Activated T-helper 1 cell treated with anti-CD3 and anti-CD28 coated beads, Interleukin-12 subunit alpha, Interleukin-12 subunit beta, Interleukin-2, Interleukin-4 antibody, amounts not matched to agents 30 ng/mL and 10 ng/mL and 1 ng/mL, durations not matched to agents 14 hours and 24 hours and 36 hours (primary cell): ENCODE results near the gene OR2C3. TPM values are rescaled to one million over a fixed set of nuclear protein-coding genes. Genes with fewer than 3 reads are reported as not detected.
"Not testable (repeated sequence)": the region's sequence is repeated elsewhere in the genome, so short reads cannot be mapped to it uniquely, and the experiment has no call there.

Source experiments
- DNase-seq: peaks from one replicate; pipeline ENCODE4 v3.0.0; 2021; ENCODE audit warnings: low spot score
- H3K27ac Mint-ChIP-seq: one replicate; pipeline ENCODE4 v1.8.0; 2021; ENCODE audit warnings: mild to moderate bottlenecking, mixed read lengths
- H3K27me3 Mint-ChIP-seq: one replicate; pipeline ENCODE4 v1.8.0; 2022; ENCODE audit warnings: mild to moderate bottlenecking, moderate library complexity, mixed read lengths; ENCODE audit not compliant: insufficient read depth
- H3K36me3 Mint-ChIP-seq: one replicate; pipeline ENCODE4 v1.8.0; 2021; ENCODE audit warnings: low read depth, mixed read lengths
- H3K4me1 Mint-ChIP-seq: one replicate; pipeline ENCODE4 v1.8.0; 2021; ENCODE audit warnings: low read depth, mixed read lengths
- H3K4me3 Mint-ChIP-seq: one replicate; pipeline ENCODE4 v1.8.0; 2021; ENCODE audit warnings: mild to moderate bottlenecking, moderate library complexity, mixed read lengths
- H3K9me3 Mint-ChIP-seq: one replicate; pipeline ENCODE4 v1.8.0; 2021; ENCODE audit warnings: mixed read lengths
- intact Hi-C: fragments of 100-400 bp; cut with micrococcal nuclease; formaldehyde crosslinking; loops from one replicate; pipeline ENCODE4 v1.15.1; 2024
- total RNA-seq: library from RNA; stranded (reverse); gene quantifications from 2 replicates; pipeline ENCODE4 v1.2.3, GENCODE V29; 2022

OR2C3 gene
- total RNA-seq, 1 donor from 2014 or later, result not detected

DNA sequence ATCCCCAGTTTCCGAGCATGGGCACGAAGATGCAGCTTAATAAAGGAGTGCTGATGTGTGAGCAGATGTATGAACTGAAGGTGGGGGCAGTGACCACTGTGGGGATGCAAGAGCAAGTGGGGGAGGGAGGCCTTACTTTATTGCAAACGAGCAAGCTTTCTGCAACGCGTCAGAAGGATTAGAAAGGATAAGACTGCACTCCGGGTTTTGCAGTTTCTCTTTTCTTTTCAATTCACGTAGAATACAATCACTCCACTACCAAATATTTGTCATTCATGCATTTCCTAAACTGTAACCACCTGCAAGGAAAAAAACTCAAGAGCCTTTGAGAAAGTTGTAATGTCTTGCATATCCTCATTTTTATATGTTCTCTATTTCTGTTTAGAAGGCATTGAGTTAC lies 4.3 kb upstream of the OR2C3 start:
- Mint-ChIP-seq H3K4me3 (no peak overlapping the region), H3K4me1 (peaks cover 4% of the 10 kb centered on the region), H3K9me3 (no peaks in the 10 kb centered on the region), H3K27me3 (peaks cover 2% of the 10 kb centered on the region), H3K27ac (no peak overlapping the region), H3K36me3 (no peaks in the 10 kb centered on the region)
- intact Hi-C loops, result no loop called here
- DNase-seq, result no peak

GRCh38 chr1:247539215-247539614 lies 3.0 kb upstream of the OR2C3 start:
- Mint-ChIP-seq H3K27ac (no peak overlapping the region), H3K36me3 (no peaks in the 10 kb centered on the region), H3K9me3 (no peaks in the 10 kb centered on the region), H3K4me1 (peaks cover 4% of the 10 kb centered on the region), H3K4me3 (no peak overlapping the region), H3K27me3 (peaks cover 2% of the 10 kb centered on the region)
- intact Hi-C loops, result no loop called here
- no peak for DNase-seq

GRCh38 chr1:247538561-247538960 lies 2.3 kb upstream of the OR2C3 start:
- intact Hi-C loops, result no loop called here
- Mint-ChIP-seq H3K27ac (no peak overlapping the region), H3K4me3 (no peak overlapping the region), H3K27me3 (peaks cover 2% of the 10 kb centered on the region), H3K9me3 (no peaks in the 10 kb centered on the region), H3K36me3 (no peaks in the 10 kb centered on the region), H3K4me1 (peaks cover 4% of the 10 kb centered on the region)
- DNase-seq, result no peak

GRCh38 chr1:247535402-247535801 lies 838 bp downstream of the OR2C3 start:
- no peaks in the 10 kb centered on the region for H3K27me3 Mint-ChIP-seq
- no peak overlapping the region for H3K4me3 Mint-ChIP-seq
- H3K9me3 Mint-ChIP-seq, result no peaks in the 10 kb centered on the region
- H3K4me1 Mint-ChIP-seq, result peaks cover 2% of the 10 kb centered on the region
- peaks cover 2% of the 10 kb centered on the region for H3K36me3 Mint-ChIP-seq
- H3K27ac Mint-ChIP-seq, result no peak overlapping the region
- intact Hi-C loops, result no loop called here
- no peak for DNase-seq

- Mint-ChIP-seq H3K27me3 (no peaks in the 10 kb centered on the region), H3K27ac (no peak overlapping the region), H3K4me1 (no peaks in the 10 kb centered on the region), H3K9me3 (no peaks in the 10 kb centered on the region), H3K36me3 (peaks cover 2% of the 10 kb centered on the region), H3K4me3 (no peak overlapping the region)
- no peak for DNase-seq
- intact Hi-C loops, result no loop called here
These were observed 4.3 kb downstream of the OR2C3 start for GRCh38 chr1:247531937-247532336.

- H3K9me3 Mint-ChIP-seq, result no peaks in the 10 kb centered on the region
- no peak overlapping the region for H3K4me3 Mint-ChIP-seq
- intact Hi-C loops, result no loop called here
- H3K27ac Mint-ChIP-seq, result no peak overlapping the region
- H3K36me3 Mint-ChIP-seq, result peaks cover 2% of the 10 kb centered on the region
- no peak for DNase-seq
- H3K27me3 Mint-ChIP-seq, result no peaks in the 10 kb centered on the region
- H3K4me1 Mint-ChIP-seq, result no peaks in the 10 kb centered on the region
These were observed 5.5 kb downstream of the OR2C3 start for GRCh38 chr1:247530785-247531184.

- no peak for DNase-seq
- Mint-ChIP-seq H3K27me3 (no peaks in the 10 kb centered on the region), H3K9me3 (no peaks in the 10 kb centered on the region), H3K27ac (no peak overlapping the region), H3K36me3 (peaks cover 2% of the 10 kb centered on the region), H3K4me1 (no peaks in the 10 kb centered on the region), H3K4me3 (no peak overlapping the region)
- intact Hi-C loops, result no loop called here
These were observed 6.4 kb downstream of the OR2C3 start for GRCh38 chr1:247529771-247530355.

GRCh38 chr1:247528812-247529474 lies 7.3 kb downstream of the OR2C3 start:
- no peak for DNase-seq
- H3K27ac Mint-ChIP-seq, result no peak overlapping the region
- H3K27me3 Mint-ChIP-seq, result peaks cover 3% of the 10 kb centered on the region

DNA sequence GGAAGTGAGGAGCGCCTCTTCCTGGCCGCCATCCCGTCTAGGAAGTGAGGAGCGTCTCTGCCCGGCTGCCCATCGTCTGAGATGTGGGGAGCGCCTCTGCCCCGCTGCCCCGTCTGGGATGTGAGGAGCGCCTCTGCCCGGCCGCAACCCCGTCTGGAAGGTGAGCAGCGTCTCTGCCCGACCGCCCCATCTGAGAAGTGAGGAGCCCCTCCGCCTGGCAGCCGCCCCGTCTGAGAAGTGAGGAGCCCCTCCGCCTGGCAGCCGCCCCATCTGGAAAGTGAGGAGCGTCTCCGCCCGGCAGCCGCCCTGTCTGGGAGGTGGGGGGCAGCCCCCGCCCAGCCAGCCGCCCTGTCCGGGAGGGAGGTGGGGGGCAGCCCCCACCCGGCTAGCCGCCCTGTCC lies 14.4 kb downstream of the OR2C3 start:
- intact Hi-C loops, H3K27me3 Mint-ChIP-seq, H3K9me3 Mint-ChIP-seq: not testable (repeated sequence)

More at GRCh38 chr1:247528812-247529474, 7.3 kb downstream of the OR2C3 start:
- Mint-ChIP-seq H3K4me3 (no peak overlapping the region), H3K9me3 (no peaks in the 10 kb centered on the region), H3K4me1 (no peaks in the 10 kb centered on the region), H3K36me3 (peaks cover 2% of the 10 kb centered on the region)
- intact Hi-C loops, result no loop called here

GRCh38 chr1:247518613-247518891 lies 17.7 kb downstream of the OR2C3 start:
- no peaks in the 10 kb centered on the region for H3K4me1 Mint-ChIP-seq
- H3K9me3 Mint-ChIP-seq, result peaks cover 8% of the 10 kb centered on the region
- H3K27me3 Mint-ChIP-seq, result no peaks in the 10 kb centered on the region
- intact Hi-C loops, result no loop called here
- H3K4me3 Mint-ChIP-seq, result no peak overlapping the region
- H3K27ac Mint-ChIP-seq, result no peak overlapping the region
- no peaks in the 10 kb centered on the region for H3K36me3 Mint-ChIP-seq
- no peak for DNase-seq

More for the DNA sequence above, 14.4 kb downstream of the OR2C3 start:
- DNase-seq, H3K27ac Mint-ChIP-seq, H3K4me3 Mint-ChIP-seq, H3K36me3 Mint-ChIP-seq, H3K4me1 Mint-ChIP-seq: not testable (repeated sequence)

- H3K9me3 Mint-ChIP-seq, result peaks cover 6% of the 10 kb centered on the region
- H3K27me3 Mint-ChIP-seq, result no peaks in the 10 kb centered on the region
- no peaks in the 10 kb centered on the region for H3K36me3 Mint-ChIP-seq
- no peak for DNase-seq
- H3K27ac Mint-ChIP-seq, result no peak overlapping the region
- intact Hi-C loops, result no loop called here
- no peaks in the 10 kb centered on the region for H3K4me1 Mint-ChIP-seq
- no peak overlapping the region for H3K4me3 Mint-ChIP-seq
These were observed 18.2 kb downstream of the OR2C3 start for GRCh38 chr1:247517795-247518612.

DNA sequence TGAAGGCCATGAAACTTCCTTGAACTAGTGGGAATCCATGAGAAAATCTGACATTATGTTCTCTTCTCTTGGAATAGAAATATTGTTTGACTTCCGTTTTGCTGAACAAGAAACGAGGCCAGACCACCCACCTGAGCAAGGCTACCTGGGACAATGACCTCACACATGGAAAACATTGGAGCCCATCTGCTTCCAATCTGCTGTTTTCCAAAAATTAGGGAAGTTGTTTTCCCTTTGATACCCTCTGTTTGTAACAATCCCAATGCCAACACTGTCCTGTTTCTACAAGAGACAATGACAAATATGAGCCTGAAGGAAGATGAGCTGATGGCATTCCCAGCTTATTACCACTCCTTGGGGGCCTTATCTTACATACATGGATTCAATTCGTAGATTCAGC lies 29.4 kb downstream of the OR2C3 start:
- DNase-seq, result no peak
- Mint-ChIP-seq H3K27ac (no peak overlapping the region), H3K36me3 (no peaks in the 10 kb centered on the region), H3K27me3 (no peaks in the 10 kb centered on the region), H3K4me3 (no peak overlapping the region), H3K4me1 (no peaks in the 10 kb centered on the region), H3K9me3 (no peaks in the 10 kb centered on the region)
- intact Hi-C loops, result no loop called here

- intact Hi-C loops, result no loop called here
- H3K27me3 Mint-ChIP-seq, result peaks cover 7% of the 10 kb centered on the region
- H3K36me3 Mint-ChIP-seq, result no peaks in the 10 kb centered on the region
These were observed 35.4 kb downstream of the OR2C3 start for GRCh38 chr1:247500865-247501264.

More at GRCh38 chr1:247500865-247501264, 35.4 kb downstream of the OR2C3 start:
- DNase-seq, result no peak
- H3K9me3 Mint-ChIP-seq, result no peaks in the 10 kb centered on the region
- no peak overlapping the region for H3K27ac Mint-ChIP-seq
- no peak overlapping the region for H3K4me3 Mint-ChIP-seq
- no peaks in the 10 kb centered on the region for H3K4me1 Mint-ChIP-seq
